ENCODE results near the gene IL13.

IL13 gene

GRCh38 chr5:132656774-132657355, 1.1 kb upstream of the IL13 start:
- DNase-seq = no peak

GRCh38 chr5:132658381-132659302, 669 bp downstream of the IL13 start:
- DNase-seq = no peak

GRCh38 chr5:132659598-132660493, 1.9 kb downstream of the IL13 start:
- DNase-seq = no peak

- no peak for DNase-seq
Observed at GRCh38 chr5:132661231-132662003, 3.4 kb downstream of the IL13 start.

- DNase-seq = no peak
Observed at GRCh38 chr5:132662004-132662401, 4.0 kb downstream of the IL13 start.

GRCh38 chr5:132662925-132663770, 5.2 kb downstream of the IL13 start:
- no peak for DNase-seq

GRCh38 chr5:132663771-132664695, 6.1 kb downstream of the IL13 start:
- DNase-seq = no peak

GRCh38 chr5:132664696-132665209, 6.8 kb downstream of the IL13 start:
- DNase-seq = no peak

GRCh38 chr5:132665574-132666080, 7.7 kb downstream of the IL13 start:
- DNase-seq = no peak

- no peak for DNase-seq
Observed at GRCh38 chr5:132666310-132667123, 8.5 kb downstream of the IL13 start.

GRCh38 chr5:132667309-132667708, 9.3 kb downstream of the IL13 start:
- DNase-seq = no peak

- no peak for DNase-seq
Observed at GRCh38 chr5:132667761-132668705, 10.1 kb downstream of the IL13 start.

GRCh38 chr5:132668706-132669454, 10.9 kb downstream of the IL13 start:
- no peak for DNase-seq

GRCh38 chr5:132669455-132669820, 11.5 kb downstream of the IL13 start:
- no peak for DNase-seq

GRCh38 chr5:132669966-132670882, 12.3 kb downstream of the IL13 start:
- DNase-seq = no peak

- DNase-seq = no peak
Observed at GRCh38 chr5:132671000-132671399, 13.0 kb downstream of the IL13 start.

All from EL (cell line).